ENCODE measurements around the gene ITPR2.

- TF ChIP-seq CTCF (IDR thresholded peaks at IDR 0.05; ENCODE audit: low read length) (no peak), EZH2 (IDR thresholded peaks at IDR 0.05; ENCODE audit: borderline replicate concordance, low read length) (no peak)
These were observed 34.1 kb upstream of the ITPR2 start for GRCh38 chr12:26867080-26867479.

Data from OCI-LY1 (cell line).